Retina (tissue), 1 donor: ENCODE measurements around the gene FMR1NB.

ENCODE experiments used
- DNase-seq: peaks from one replicate; pipeline ENCODE4 v3.0.0-alpha.2; 2016

FMR1NB gene

GRCh38 chrX:148070504-148070877 is 89.4 kb downstream of the FMR1NB start:
- DNase-seq = no peak
